Epithelial cell of proximal tubule (primary cell): ENCODE measurements around the gene CCDC88B. TPM values are rescaled to one million over a fixed set of nuclear protein-coding genes. Genes with fewer than 3 reads are reported as not detected.

Source experiments
- DNase-seq: peaks from one replicate; pipeline ENCODE4 v3.0.0-alpha.2; 2011; ENCODE audit warnings: low read depth
- H3K4me3 ChIP-seq: 2 replicates; pipeline ENCODE4 v1.5.1; 2011; ENCODE audit warnings: low read depth, mild to moderate bottlenecking, low read length
- CTCF ChIP-seq: conservative IDR thresholded peaks from 2 replicates; pipeline ENCODE4 v1.5.1; 2012; ENCODE audit warnings: low read depth, mild to moderate bottlenecking, low read length
- total RNA-seq: library from RNA; depleted of rRNA; stranded (reverse); fragments of >200 nt; gene quantifications from 2 replicates; pipeline ENCODE4 v1.2.3, GENCODE V29; 2015

CCDC88B gene
- total RNA-seq, 1 donor from 2014 or later, result 4.8 TPM

GRCh38 chr11:64401775-64402174 is 61.8 kb downstream of the CCDC88B start:
- no peak for TF ChIP-seq CTCF
- no peak for DNase-seq
- H3K4me3 ChIP-seq, result no peak overlapping the region

- no peak for TF ChIP-seq CTCF
- H3K4me3 ChIP-seq, result no peak overlapping the region
- no peak for DNase-seq
Measured at GRCh38 chr11:64403106-64403505, 63.1 kb downstream of the CCDC88B start.

- DNase-seq, result no peak
- no peak overlapping the region for H3K4me3 ChIP-seq
- TF ChIP-seq CTCF, result no peak
Measured at GRCh38 chr11:64406221-64406946, 66.4 kb downstream of the CCDC88B start.

Other genes with a start within 250 kb of the CCDC88B start
- 18.7 and 27.8 TPM in 2 replicates for gene MACROD1, start 174.1 kb upstream of the CCDC88B start, total RNA-seq
- 275 and 315 TPM in 2 replicates for gene STIP1, start 154.0 kb upstream of the CCDC88B start, total RNA-seq
- gene FERMT3, start 133.5 kb upstream of the CCDC88B start, total RNA-seq, result 0.29 and 2.8 TPM in 2 replicates
- gene TRPT1, start 114.0 kb upstream of the CCDC88B start, total RNA-seq, result 63.3 and 98.1 TPM in 2 replicates
- 69.2 and 91.9 TPM in 2 replicates for gene NUDT22, start 113.9 kb upstream of the CCDC88B start, total RNA-seq
- gene DNAJC4, start 109.7 kb upstream of the CCDC88B start, total RNA-seq, result 12.5 and 17.6 TPM in 2 replicates
- gene VEGFB, start 105.6 kb upstream of the CCDC88B start, total RNA-seq, result 15.6 and 25.7 TPM in 2 replicates
- gene FKBP2, start 99.1 kb upstream of the CCDC88B start, total RNA-seq, result 72.6 and 184 TPM in 2 replicates
- gene PPP1R14B, start 93.3 kb upstream of the CCDC88B start, total RNA-seq, result 674 and 753 TPM in 2 replicates
- 42.8 and 43.5 TPM in 2 replicates for gene PLCB3, start 88.7 kb upstream of the CCDC88B start, total RNA-seq
- gene BAD, start 55.5 kb upstream of the CCDC88B start, total RNA-seq, result 113 and 156 TPM in 2 replicates
- 16.3 and 24.8 TPM in 2 replicates for gene GPR137, start 54.4 kb upstream of the CCDC88B start, total RNA-seq
- gene KCNK4, start 48.9 kb upstream of the CCDC88B start, total RNA-seq, result 0.51 TPM in 1 of 2 replicates, not detected in the other
- gene CATSPERZ, start 39.8 kb upstream of the CCDC88B start, total RNA-seq, result not detected in 2 replicates
- 47.2 and 61.9 TPM in 2 replicates for gene ESRRA, start 34.7 kb upstream of the CCDC88B start, total RNA-seq
- gene TRMT112, start 22.6 kb upstream of the CCDC88B start, total RNA-seq, result 359 and 470 TPM in 2 replicates
- 284 and 357 TPM in 2 replicates for gene PRDX5, start 22.1 kb upstream of the CCDC88B start, total RNA-seq
- gene RPS6KA4, start 19.0 kb downstream of the CCDC88B start, total RNA-seq, result 37.1 and 69.9 TPM in 2 replicates
- gene SLC22A11, start 215.7 kb downstream of the CCDC88B start, total RNA-seq, result 0.06 TPM in 1 of 2 replicates, not detected in the other